ENCODE data around the gene SPECC1L.

Gene SPECC1L

GRCh38 chr22:24326266-24326665 lies 55.6 kb downstream of the SPECC1L start:
- no peak for DNase-seq

DNA sequence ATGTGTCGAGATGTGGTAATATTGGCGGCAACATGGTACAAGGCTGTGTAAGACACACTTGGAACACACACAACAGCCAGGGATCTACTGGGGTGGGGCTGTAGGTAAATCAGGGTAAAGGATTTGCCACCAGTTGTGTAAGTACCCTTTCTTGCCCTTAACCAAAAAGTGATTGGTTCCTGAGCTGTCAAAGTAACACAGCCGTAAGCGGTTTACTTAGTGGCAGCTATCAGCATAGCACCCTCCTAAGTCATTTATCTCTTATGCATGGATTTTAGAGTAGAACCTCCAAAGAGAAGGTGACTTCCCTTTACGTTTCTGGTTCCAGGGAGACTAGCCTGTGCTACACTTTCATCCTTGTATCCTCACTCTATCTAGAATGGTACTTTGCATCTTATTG lies 57.2 kb downstream of the SPECC1L start:
- no peak for DNase-seq

DNA sequence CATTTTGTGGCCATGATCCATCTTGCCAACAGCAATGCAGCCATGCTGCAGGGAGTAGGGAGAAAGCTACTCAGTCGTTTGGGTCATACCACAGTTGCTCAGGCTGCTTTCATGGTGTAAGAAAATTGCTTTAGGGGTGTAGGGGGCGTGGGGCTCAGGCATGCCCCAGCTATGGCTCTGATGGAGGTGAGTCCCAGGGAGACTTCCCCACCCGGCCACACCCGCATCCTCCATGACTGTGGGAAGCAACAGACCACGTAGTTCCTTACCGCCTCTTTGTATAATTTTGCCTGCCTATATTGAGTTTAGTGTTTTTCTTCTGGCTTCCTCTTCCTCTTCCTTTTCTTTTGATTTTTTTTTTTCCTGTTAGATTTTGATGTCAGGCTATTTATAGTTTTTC lies 58.8 kb downstream of the SPECC1L start:
- no peak for DNase-seq

DNA sequence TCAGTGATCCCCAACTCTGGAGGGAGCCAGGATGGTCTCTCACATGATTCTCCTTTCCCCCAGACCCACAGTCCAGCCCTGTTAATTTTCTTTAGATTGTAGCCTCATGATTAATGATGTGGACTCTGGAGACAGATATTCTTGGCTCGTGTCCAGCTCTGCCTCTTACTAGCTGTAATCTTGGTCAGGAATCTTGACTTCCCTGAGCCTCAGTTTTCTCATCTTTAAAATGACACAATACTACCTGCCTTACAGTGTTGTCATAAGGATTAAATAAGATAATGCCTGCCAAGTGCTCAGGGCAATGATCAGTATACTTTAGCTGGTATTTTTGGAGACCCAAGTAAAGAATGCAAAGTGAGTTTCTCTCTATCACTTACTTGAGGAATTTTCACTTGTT lies 60.0 kb downstream of the SPECC1L start:
- no peak for DNase-seq

DNA sequence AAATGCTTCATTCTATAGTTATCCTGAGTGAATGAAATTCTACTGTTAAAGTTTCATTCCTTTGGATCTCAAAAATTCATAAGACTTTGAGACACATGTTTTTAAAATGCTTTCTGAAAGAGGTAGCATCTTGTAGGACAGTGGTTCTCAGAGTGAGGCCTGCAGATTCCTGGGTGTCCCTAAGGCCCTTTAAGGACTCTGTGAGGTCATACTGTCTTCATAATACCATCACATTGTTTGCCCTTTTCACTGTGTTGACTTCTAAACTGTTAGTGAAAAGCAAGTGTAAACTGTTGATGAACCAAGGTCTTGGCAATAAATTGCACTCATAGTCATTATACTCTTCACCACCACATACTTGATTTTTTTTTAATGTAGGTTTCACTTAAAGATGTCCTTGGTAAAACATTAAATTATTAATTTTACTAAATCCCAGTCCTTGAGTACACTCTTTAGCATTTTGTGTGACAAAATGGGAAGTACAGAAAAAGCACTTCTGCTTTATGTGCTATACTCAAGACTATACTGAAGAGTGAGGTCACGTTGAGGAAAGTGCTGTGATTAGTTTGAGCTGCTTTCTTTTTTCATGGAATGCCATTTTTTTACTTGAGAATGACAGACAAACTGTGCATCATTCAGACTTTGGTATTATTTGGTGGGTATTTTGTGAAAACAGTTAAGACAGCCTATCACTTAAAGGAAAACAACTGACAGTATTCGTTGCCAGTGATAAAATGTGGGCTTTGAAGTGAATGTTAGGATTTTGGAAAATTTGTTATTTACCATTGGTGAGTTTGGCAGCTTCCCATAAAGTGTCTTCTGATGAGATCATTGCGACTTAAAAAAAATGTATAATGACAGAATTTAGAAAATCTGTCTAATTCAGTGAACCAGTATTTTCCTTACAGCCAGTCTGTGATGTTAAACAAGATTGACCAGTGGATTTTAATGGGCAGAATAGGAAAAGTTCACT lies 61.1 kb downstream of the SPECC1L start:
- no peak for DNase-seq

GRCh38 chr22:24333301-24333700 lies 62.7 kb downstream of the SPECC1L start:
- DNase-seq: no peak

- DNase-seq: no peak
Observed at GRCh38 chr22:24335496-24335895, 64.9 kb downstream of the SPECC1L start.

DNA sequence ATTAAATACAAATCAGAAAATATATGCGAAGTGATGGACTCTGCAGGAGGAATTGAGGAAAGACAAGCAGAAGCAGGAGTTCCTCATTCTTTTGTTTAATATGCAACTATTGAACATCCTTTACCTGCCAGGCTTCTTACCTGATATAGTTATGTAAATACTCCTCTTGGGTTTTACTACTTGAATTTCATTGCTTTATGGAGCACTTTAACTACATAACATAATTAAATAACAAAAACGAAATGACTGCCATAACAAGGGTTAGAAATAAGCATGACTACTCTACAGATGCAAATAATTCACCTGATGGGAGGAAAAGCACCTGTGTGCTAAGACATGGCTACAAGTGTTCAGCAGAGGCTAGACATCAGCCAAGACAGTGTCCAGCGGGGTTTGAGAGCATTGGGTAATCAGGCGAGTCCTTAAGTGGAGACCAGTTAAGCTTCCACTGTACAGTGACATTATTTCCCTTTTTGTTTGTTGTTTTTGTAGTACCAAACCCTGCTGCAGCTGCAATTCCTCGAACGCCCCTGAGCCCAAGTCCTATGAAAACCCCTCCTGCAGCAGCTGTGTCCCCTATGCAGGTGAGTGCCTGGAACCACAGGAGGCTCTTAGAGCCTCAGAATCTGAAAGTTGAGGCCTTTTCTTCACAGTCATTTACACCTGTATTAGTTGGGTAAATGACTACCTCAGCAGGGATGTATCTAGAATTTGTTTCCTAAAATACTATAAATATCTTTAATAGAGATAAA lies 67.4 kb downstream of the SPECC1L start:
- DNase-seq: no peak

GRCh38 chr22:24338726-24339451 lies 68.3 kb downstream of the SPECC1L start:
- DNase-seq: no peak

DNA sequence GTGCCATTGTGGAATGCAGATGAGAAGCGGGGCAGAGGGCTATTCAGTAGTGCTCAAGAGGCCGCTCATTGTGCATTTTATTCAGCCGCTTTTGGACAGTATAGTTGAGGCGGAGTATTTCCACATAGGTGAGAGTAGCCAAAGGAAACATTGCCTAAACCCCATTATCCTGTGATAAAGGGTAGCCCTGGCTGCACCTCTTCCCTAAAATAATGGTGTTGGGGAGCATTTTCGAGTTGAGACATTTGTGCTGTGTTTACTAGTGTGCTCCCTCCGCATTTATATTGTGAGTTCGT lies 68.8 kb downstream of the SPECC1L start:
- DNase-seq: no peak

- no peak for DNase-seq
Observed at GRCh38 chr22:24341627-24342026, 71.0 kb downstream of the SPECC1L start.

DNA sequence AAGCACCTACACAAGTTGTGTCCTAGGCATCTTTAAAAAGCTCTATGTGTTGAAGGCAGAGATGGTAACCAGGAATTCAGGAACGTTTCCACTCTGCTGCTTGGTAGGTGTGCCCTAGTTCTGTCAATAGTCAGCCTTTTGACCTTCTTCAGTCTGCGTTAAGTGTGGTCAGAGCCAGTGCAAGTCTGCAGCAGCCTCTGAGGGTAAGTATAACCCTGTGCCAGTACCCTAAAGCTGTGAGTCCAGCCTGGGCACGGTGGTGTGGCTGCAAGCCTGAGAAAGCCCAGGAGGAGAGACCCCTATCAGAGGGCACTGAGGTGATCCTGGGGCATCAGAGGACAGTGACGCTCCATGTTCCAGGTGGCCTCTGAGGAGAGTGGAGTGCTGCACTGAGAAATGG lies 80.0 kb downstream of the SPECC1L start:
- no peak for DNase-seq

- DNase-seq: no peak
Observed at GRCh38 chr22:24353121-24353520, 82.5 kb downstream of the SPECC1L start.

GRCh38 chr22:24355574-24355973 lies 84.9 kb downstream of the SPECC1L start:
- no peak for DNase-seq

- no peak for DNase-seq
Observed at GRCh38 chr22:24357547-24357946, 86.9 kb downstream of the SPECC1L start.

DNA sequence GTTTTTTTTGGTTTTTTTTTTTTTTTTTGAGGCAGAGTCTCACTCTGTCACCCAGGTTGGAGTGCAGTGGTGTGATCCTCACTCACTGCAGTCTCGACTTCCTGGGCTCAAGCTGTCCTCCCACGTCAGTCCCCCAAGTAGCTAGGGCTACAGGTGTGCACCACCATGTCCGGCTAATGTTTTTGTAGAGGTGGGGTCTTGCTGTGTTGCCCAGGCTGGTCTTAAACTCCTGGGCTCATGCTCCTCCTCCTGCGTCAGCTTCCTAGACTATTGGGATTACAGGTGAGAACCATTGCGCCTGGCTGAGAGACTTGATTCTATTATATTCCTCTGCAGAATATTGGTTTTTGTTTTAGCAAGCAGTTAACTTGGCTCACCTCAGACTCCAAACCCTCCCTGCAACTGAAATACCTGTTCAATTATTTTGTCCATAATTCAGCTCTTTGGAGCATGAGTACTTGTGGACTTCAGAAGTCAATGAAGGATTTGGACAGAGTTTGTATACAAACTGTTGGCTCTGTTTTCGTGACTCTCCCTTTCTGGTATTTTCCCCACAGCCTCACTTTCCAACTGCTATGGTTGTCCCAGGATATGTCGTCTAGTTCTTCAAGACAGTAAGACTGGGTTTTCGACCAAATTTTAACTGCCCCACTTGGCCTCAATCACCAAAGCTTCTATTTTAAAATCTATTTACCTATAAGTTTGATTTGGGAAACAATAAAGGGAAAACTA lies 87.6 kb downstream of the SPECC1L start:
- DNase-seq: no peak

GRCh38 chr22:24359452-24360120 lies 89.0 kb downstream of the SPECC1L start:
- no peak for DNase-seq

GRCh38 chr22:24361976-24362646 lies 91.5 kb downstream of the SPECC1L start:
- no peak for DNase-seq

GRCh38 chr22:24363243-24363642 lies 92.6 kb downstream of the SPECC1L start:
- DNase-seq: no peak

DNA sequence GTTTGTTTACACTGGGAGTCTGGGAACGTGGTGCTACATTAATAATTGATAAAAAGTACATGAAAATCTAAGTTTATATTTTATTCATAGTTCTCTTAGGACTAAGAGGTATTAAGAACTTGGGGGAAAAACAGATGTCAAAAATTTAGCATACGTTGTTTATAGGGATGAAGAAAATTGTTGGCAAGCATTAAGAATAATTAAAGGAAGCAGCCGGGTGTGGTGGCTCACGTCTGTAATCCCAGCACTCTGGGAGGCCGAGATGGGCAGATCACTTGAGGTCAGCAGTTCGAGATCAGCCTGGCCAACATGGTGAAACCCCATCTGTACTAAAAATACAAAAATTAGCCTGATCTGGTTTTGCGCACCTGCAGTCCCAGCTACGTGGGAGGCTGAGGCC lies 96.1 kb downstream of the SPECC1L start:
- DNase-seq: no peak

- no peak for DNase-seq
Observed at GRCh38 chr22:24367841-24368240, 97.2 kb downstream of the SPECC1L start.

DNA sequence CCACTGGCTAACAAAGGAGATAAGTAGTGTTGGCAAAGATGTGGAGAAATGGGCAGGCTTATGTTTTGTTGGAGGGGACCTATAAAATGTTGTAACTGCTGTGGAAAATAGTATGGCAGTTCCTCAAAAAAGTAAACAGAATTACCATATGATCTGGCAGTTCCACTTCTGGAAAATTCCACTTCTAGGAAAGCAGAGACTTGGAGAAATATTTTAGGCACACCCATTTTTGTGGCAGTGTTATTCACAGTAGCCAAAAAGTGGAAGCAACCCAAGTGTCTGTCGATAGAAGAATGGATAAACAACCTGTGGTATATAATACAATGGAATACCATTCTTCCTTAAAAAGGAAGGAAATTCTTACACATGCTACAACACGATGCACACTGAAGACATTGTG lies 99.8 kb downstream of the SPECC1L start:
- DNase-seq: no peak

All from activated naive CD4-positive, alpha-beta T cell treated with anti-CD3 and anti-CD28 coated beads, Interleukin-2, amount 50 U/mL, for 16 hours (primary cell).